GM21737 (cell line): Measurements from ENCODE around the gene KRTAP5-2.
"Not testable (repeated sequence)": the region's sequence is repeated elsewhere in the genome, so short reads cannot be mapped to it uniquely, and the experiment has no call there.

Source experiments
- ATAC-seq: cut with Tn5 transposase; IDR thresholded peaks from one replicate; pipeline ENCODE4 v1.9.1; 2021; ENCODE audit warnings: mild to moderate bottlenecking, moderate library complexity; ENCODE audit not compliant: unreplicated experiment

KRTAP5-2 gene

GRCh38 chr11:1597994-1598380 lies at the start of gene KRTAP5-2:
Gene KRTAP5-2 (minus strand): TSS chr11:1598294. CDS start chr11:1598250, 44 bp downstream.
- no peak for ATAC-seq

- ATAC-seq: not testable (repeated sequence)
Observed at GRCh38 chr11:1646540-1646939, 48.4 kb upstream of the KRTAP5-2 start.

- no peak for ATAC-seq
Observed at GRCh38 chr11:1645357-1645821, 47.3 kb upstream of the KRTAP5-2 start.

- ATAC-seq: no peak
Observed at GRCh38 chr11:1644601-1645356, 46.7 kb upstream of the KRTAP5-2 start.

GRCh38 chr11:1643146-1643690 lies 45.1 kb upstream of the KRTAP5-2 start:
- ATAC-seq: no peak

DNA sequence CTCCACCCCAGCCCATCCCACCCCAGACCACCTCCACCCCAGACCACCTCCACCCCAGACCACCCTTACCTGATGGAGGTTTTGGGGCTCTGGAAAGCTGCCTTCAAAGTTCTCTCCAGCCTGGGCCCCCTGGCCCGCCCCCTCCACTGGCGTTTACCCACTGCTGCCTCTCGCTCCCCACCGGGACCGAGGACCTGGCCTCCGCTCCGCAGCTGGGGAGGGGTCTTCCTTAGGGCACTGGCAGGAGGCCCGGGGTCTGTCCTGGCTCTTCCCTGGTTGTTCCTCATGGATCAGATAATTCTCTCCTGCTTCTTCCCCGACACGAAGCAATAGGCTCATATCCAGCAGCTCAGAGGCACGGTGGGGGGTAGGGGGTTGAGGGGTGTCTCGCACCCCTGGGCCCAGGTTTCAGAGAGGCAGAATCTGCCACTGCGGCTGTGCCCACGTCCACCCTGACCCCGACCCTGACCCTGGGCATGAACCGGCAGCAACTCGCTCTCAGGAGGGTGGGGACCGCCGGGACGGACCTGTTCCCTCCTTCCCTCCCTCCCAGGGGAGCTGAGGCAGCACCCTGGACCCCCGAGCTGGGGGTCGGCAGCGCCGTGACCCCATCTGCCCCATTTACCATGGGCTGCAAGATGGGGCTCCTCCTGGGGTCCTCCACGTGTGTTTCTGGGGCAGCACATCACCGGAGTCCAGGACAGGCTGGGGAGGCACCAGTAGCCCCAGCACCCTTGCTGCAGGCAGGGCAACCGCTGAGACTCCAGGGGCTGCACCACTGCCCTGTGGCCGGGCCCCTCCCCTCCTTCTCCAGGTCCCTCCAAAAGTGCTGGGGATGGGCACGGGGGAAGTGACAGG lies 44.4 kb upstream of the KRTAP5-2 start:
- ATAC-seq: no peak

DNA sequence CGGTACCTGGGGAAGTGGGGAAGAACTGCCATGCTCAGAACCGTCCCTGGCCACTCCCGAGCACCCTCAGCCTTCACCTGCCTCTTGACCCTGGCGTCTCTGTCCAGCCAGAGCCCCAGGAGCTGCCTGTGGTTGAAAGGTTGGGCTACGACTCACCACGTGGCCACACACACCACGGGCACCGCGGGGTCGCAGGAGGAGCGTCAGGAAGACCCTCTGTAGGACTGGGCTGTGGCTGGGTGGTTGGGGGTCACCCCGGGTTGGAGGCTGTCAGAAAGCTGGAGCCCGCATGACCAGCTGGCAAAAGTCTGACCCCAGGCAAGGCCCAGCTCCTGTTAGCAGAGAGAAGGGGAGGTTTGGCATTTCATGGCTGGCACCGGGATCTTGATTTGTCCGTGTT lies 43.0 kb upstream of the KRTAP5-2 start:
- ATAC-seq: no peak

- no peak for ATAC-seq
Observed at GRCh38 chr11:1640076-1640946, 42.2 kb upstream of the KRTAP5-2 start.

DNA sequence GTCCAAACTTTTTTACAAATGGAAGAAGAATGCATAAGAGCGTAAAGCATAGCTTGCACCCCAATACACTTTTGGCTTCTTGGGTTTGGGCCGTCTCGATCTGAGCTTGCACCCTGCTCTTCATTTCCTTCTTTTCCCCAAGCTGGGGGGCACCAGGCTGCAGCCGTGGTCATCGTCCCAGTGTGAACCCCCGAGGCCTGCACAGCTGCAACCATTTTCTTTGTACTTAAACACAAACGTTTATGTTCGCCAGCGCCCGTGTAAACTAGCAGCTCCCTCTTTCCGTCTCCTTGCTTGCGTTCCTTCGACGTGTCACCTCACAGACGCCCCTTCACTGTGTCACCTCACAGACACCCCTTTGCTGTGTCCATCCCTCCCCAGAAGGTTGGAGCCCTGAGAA lies 41.6 kb upstream of the KRTAP5-2 start:
- no peak for ATAC-seq

DNA sequence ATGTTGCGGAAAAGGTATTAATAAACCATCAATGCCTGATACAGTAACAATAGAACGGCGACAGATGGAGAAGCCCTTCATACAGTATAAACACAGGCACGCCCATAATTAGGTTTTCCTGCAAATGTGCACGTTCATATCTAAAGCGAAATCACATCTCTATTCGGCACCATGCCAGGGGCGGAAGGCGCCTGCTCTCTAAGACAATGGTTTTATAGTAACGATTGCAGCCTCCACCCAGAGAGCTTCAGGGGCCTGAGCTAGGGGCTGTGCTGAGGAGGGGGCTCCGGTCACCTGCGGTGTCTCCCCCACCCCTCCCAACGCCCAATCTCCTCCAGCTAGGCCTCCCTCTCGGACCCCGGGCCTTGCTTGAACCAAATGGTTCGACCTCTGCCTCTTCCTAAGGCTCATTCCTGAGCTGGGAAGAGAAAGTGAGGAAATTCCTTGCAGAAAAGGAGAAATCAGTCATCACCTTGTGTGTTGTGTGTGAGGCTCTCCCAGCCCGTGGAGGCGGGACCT lies 41.1 kb upstream of the KRTAP5-2 start:
- no peak for ATAC-seq

DNA sequence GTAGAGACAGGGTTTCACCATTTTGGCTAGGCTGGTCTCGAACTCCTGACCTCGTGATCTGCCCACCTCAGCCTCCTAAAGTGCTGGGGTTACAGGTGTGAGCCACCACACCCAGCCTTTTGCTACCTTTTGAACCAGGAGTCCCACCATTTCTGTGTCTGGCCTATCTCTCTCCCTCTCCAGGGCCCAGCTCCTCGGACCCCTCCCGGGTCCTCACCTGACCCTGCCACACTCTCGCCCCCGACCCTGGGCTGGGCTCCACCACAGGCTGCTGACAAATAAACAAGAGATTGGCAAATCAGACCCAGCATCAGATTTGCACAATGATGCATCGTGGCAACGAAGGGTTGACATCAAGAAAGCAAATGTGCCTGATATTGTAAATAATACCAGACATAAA lies 40.2 kb upstream of the KRTAP5-2 start:
- no peak for ATAC-seq

DNA sequence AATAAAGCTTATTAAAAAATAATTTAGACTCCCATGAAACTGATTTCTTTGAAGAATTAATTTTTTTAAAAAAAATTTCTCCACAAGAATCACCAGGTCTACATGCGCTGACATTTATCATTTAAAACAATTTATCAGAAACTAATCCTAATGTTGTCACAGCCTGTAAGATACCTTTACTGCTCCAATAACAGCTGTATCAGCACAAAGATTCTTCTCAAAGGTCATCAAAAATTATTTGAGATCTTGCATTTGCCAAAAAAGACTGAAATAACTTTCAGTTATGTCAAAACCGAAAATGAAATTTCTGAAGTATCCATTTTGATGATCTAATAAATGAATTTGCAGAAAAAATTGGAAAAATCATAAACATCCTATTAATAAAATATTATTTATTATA lies 39.5 kb upstream of the KRTAP5-2 start:
- ATAC-seq: no peak

- no peak for ATAC-seq
Observed at GRCh38 chr11:1636291-1636950, 38.3 kb upstream of the KRTAP5-2 start.

DNA sequence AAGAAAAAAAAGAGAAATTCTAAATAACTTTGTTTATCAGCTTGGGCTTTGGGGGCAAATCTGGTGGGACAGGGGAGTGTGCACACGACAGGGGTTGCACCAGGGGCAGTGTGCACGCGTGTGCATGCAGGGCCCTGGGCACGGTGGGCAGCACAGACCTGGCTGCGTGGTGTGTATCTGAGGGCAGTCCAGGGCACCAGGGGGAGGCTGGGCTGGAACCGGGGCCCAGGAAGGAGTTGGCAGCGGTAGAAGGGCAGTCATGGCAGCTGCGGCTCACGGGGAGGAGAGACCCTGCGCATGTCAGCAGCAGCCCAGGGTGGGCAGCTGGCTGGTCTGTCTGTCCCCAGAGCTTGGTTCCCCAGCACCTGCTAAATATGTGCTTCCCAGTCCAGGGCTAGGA lies 35.8 kb upstream of the KRTAP5-2 start:
- ATAC-seq: no peak

DNA sequence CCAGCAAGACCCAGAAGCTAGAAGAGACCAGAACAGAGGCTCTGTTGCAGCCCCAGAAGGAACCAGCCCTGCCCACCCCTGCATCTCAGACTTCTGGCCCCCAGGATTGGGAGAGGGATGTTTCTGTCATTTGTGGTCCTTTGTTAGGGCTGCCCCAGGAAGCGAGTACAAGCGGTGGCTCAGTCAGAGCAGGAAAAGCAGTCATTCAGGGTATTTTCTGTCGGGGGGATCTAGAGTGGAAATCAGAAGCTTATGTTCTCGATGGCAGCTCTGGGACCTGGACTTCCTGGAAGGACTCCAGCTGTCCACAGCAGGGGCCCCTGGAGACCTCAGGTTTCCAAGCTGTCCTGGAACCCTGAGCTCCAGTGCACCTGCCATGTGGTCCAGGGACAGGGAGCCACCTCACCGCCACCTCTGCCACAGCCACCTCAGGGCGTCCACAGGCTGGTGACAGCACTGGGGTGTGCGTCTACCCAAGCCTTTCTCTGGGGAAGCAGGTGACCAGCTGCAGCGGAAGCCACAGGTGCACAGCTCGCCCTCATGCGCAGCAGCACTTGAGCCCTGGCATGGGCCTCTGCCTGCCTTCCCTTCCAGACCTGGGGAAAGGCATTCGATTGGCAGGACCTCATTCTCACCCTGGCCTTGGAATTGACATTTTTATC lies 34.1 kb upstream of the KRTAP5-2 start:
- no peak for ATAC-seq

GRCh38 chr11:1631066-1631568 lies 33.0 kb upstream of the KRTAP5-2 start:
- no peak for ATAC-seq

DNA sequence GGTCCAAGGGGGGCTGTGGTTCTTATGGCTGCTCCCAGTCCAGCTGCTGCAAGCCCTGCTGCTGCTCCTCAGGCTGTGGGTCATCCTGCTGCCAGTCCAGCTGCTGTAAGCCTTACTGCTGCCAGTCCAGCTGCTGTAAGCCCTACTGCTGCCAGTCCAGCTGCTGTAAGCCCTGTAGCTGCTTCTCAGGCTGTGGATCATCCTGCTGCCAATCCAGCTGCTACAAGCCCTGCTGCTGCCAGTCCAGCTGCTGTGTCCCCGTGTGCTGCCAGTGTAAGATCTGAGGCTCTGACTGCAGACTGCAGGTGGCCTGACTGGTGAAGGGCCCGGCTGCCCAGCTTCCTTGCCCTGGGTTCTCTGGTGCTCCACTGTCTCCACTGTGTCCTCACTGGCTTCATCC lies 32.2 kb upstream of the KRTAP5-2 start:
- ATAC-seq: no peak

- ATAC-seq: no peak
Observed at GRCh38 chr11:1629326-1630185, 31.5 kb upstream of the KRTAP5-2 start, which contains the start of gene KRTAP5-5. Gene KRTAP5-5 (plus strand): TSS chr11:1629775. CDS start chr11:1629841, 66 bp downstream.
